ENCODE measurements around the gene IPO7.

GRCh38 chr11:9461063-9461759 is 76.8 kb downstream of the IPO7 start:
- TF ChIP-seq JUND (IDR thresholded peaks at IDR 0.05; ENCODE audit: low read depth, low read length) (no peak), CTCF (IDR thresholded peaks at IDR 0.05 in 2 of 3, conservative IDR thresholded peaks at IDR 0.05 in 1 of 3; ENCODE audit: control insufficient read depth in 2 of 3, extremely low read depth in 1 of 3, insufficient read depth in 1 of 3, low read depth in 3 of 3, low read length in 3 of 3) (no peak), POLR2AphosphoS5 (IDR thresholded peaks at IDR 0.05; ENCODE audit: low read length) (peak; percentile 97), E2F4 (IDR thresholded peaks at IDR 0.05; ENCODE audit: low read depth, low read length) (no peak), PBX3 (IDR thresholded peaks at IDR 0.05; ENCODE audit: insufficient replicate concordance, low read depth, low read length) (peak; percentile 15), RAD21 (IDR thresholded peaks at IDR 0.05; ENCODE audit: insufficient read depth, low read depth, low read length) (no peak), GABPA (IDR thresholded peaks at IDR 0.05; ENCODE audit: low read depth) (no peak), ETV6 (conservative IDR thresholded peaks at IDR 0.05 in 1 of 2, IDR thresholded peaks at IDR 0.05 in 1 of 2; ENCODE audit: borderline replicate concordance in 1 of 2, low read depth in 1 of 2) (no peak), HDAC6 (IDR thresholded peaks at IDR 0.05; ENCODE audit: unreplicated experiment) (peak; percentile 89)

Data from GM12878 (cell line).